GM18951 (cell line): ENCODE measurements around the gene TRIM32.

Experiments
- POLR2A ChIP-seq: IDR thresholded peaks from 4 replicates; pipeline ENCODE4 v1.6.1; 2011; ENCODE audit warnings: mild to moderate bottlenecking; ENCODE audit not compliant: insufficient read length, insufficient read depth; ENCODE audit errors: extremely low read depth
- in situ Hi-C: fragments of 300-500 bp; cut with MboI; formaldehyde crosslinking; loops from one replicate; pipeline ENCODE4 v1.12.0; 2022; ENCODE audit warnings: low sequenced_read_pairs, mixed read lengths, inconsistent platforms; ENCODE audit not compliant: unreplicated experiment

Gene TRIM32

GRCh38 chr9:116658265-116658664, 28.8 kb upstream of the TRIM32 start:
- no peak for TF ChIP-seq POLR2A
- in situ Hi-C loops = loop anchor here (25.0 kb wide), 1 partner anchor 1071 kb away; no protein-coding TSS in a partner anchor

- no peak for TF ChIP-seq POLR2A
- in situ Hi-C loops = loop anchor here (25.0 kb wide), 1 partner anchor 1074 kb away; no protein-coding TSS in a partner anchor
Measured at GRCh38 chr9:116661037-116661954, 25.8 kb upstream of the TRIM32 start.

- TF ChIP-seq POLR2A = no peak
- in situ Hi-C loops = loop anchor here (25.0 kb wide), 1 partner anchor 1075 kb away; no protein-coding TSS in a partner anchor
Measured at GRCh38 chr9:116662646-116663310, 24.3 kb upstream of the TRIM32 start.

DNA sequence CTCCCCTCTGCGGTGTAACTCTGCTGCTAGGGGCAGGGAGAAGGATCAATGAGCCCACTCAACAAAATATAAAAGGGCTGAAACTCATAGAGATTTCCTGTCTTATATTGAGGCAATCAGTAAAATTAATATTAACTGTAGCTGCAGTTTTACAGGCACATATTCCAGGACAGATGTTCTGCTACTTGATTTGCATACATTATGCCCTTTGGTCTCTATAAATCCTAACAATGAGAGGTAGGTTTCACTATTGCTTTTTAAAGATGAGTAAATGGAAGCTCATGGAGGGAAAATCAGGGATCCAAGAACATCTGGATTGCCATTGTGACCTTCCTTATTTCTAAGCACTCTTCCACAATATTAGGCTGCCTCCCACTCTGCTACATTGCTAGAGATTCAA, 23.5 kb upstream of the TRIM32 start:
- in situ Hi-C loops = loop anchor here (25.0 kb wide), 1 partner anchor 1076 kb away; no protein-coding TSS in a partner anchor
- no peak for TF ChIP-seq POLR2A

- in situ Hi-C loops = loop anchor here (25.0 kb wide), 1 partner anchor 1082 kb away; no protein-coding TSS in a partner anchor
- TF ChIP-seq POLR2A = no peak
Measured at GRCh38 chr9:116668970-116669695, 18.0 kb upstream of the TRIM32 start.

DNA sequence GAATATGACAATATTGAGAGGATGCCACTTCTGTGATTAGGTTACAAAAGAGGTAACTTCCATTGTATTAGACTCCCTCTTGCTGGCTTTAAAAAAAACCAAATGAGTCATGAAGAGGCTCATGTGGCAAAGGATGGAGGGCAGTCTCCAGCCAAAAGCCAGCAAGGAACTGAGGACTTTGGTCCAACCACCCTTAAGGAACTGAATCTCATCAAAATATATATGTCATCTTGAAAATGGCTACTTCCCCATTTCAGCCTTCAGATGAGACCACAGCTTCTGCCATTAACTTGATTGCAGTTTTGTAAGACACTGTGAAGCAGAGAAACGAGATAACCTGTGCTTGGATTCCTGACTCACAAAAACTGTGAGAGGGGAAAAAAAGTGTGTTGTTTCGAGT, 15.5 kb upstream of the TRIM32 start:
- no peak for TF ChIP-seq POLR2A
- in situ Hi-C loops = loop anchor here (25.0 kb wide), 1 partner anchor 1084 kb away; no protein-coding TSS in a partner anchor

GRCh38 chr9:116673375-116673774, 13.7 kb upstream of the TRIM32 start:
- in situ Hi-C loops = loop anchor here (25.0 kb wide), 1 partner anchor 1086 kb away; no protein-coding TSS in a partner anchor
- TF ChIP-seq POLR2A = no peak

- in situ Hi-C loops = loop anchor here (25.0 kb wide), 1 partner anchor 1087 kb away; no protein-coding TSS in a partner anchor
- no peak for TF ChIP-seq POLR2A
Measured at GRCh38 chr9:116674210-116674980, 12.7 kb upstream of the TRIM32 start.

DNA sequence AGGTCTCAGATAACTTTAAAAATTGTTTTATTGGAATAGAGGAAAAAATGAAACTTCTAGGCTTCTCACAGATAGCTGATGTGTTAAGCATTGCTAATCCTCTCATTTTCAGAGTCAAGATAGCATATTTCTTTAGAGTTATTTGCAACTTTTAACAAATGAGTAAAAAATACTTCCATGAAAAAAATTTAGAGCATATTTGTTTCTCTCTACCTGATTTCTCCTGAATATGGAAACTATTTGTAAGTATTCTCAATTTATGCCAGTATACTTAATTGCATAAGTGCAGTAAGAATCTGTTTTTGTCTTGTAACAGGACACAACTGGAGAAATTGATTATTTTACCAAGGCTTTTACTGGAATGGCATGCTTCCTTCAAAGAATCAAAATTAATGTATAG, 3.6 kb upstream of the TRIM32 start:
- no peak for TF ChIP-seq POLR2A
- in situ Hi-C loops = no loop called here

- in situ Hi-C loops = no loop called here
- TF ChIP-seq POLR2A = no peak
Measured at GRCh38 chr9:116685166-116685565, 1.9 kb upstream of the TRIM32 start.

DNA sequence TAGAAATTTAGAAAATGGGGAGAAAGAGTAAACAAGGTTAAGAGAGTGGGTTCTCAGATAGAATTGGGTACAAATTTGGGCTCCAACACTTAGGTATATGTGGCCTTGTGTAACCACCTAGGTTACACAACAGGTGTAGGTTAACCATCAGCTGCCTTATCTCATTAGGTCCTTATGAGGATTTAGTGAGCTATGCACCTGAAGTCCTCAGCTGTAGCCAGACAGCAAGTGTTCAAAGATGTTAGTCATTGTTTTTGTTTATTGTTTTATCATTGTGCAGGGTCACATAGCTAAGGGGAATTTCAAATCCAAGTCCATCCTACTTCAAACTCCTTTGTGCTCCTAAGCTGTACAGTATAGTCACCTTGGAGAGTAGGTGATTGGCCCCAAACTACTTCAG, 970 bp upstream of the TRIM32 start:
- no peak for TF ChIP-seq POLR2A
- in situ Hi-C loops = no loop called here

DNA sequence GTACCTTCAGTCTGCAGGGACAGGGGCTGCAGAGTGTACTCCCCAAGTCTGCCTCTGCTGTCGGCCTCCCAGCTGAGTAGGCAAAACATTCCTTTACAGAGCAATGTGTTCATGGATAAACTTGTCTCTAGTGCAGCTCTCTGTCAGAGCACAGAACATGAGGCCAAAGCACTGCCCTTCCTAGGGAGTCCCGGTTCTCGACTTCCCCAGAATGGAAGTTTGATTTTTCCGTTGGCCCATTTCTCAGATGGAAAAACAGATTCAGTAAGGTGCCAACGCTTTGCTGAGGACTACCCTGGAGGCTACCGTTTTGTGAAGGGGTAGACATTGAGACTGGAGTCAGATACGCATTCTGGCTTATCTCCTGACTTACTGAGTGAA, 422 bp upstream of the TRIM32 start:
- no peak for TF ChIP-seq POLR2A
- in situ Hi-C loops = no loop called here
